Measurements from ENCODE around the gene MTHFR.

MTHFR gene

DNA sequence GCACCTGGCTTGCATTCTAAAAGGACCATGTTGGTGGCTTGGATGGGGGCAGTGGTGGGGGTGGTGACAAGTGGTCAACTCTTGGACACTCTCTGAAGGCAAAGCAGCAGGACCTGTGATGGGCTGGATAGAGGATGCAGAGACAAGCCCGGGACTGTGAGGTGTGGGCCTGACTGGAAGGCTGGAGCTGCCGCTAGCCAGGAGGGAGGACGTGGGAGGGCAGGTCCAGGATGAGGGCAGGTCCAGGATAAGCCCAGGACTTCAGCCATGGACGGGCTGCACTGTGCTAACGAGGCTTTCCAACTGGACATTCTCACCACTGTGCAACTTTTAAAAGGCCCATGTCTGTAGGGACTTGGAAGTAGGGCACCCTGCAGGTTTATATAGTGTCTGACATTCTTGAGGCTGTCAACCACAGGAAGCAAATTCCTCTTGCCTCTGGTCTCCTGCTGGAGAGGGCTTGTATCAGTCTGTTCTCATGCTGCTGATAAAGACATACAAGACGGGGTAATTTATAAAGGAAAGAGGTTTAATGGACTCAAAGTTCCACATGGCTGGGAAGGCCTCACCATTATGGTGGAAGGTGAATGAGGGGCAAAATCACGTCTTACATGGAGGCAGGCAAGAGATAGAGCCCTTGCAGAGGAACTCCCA is 52.1 kb downstream of the MTHFR start:
- TF ChIP-seq TAF1 (IDR thresholded peaks at IDR 0.05; ENCODE audit: borderline replicate concordance, insufficient read depth, low read length) (no peak), SIN3A (IDR thresholded peaks at IDR 0.05; ENCODE audit: borderline replicate concordance, insufficient read depth, low read length) (no peak), POLR2AphosphoS5 (IDR thresholded peaks at IDR 0.05; ENCODE audit: low read depth, low read length) (no peak), FOXP2 (optimal IDR thresholded peaks at IDR 0.05; ENCODE audit: borderline replicate concordance, extremely low read depth, extremely low read length, insufficient read depth) (no peak), REST (IDR thresholded peaks at IDR 0.05; ENCODE audit: insufficient read depth in 1 of 2, low read depth in 2 of 2, low read length in 2 of 2) (no peak)

- TF ChIP-seq POLR2AphosphoS5 (IDR thresholded peaks at IDR 0.05; ENCODE audit: low read depth, low read length) (no peak), TAF1 (IDR thresholded peaks at IDR 0.05; ENCODE audit: borderline replicate concordance, insufficient read depth, low read length) (no peak), REST (IDR thresholded peaks at IDR 0.05; ENCODE audit: insufficient read depth in 1 of 2, low read depth in 2 of 2, low read length in 2 of 2) (no peak), FOXP2 (optimal IDR thresholded peaks at IDR 0.05; ENCODE audit: borderline replicate concordance, extremely low read depth, extremely low read length, insufficient read depth) (no peak), SIN3A (IDR thresholded peaks at IDR 0.05; ENCODE audit: borderline replicate concordance, insufficient read depth, low read length) (no peak)
Measured at GRCh38 chr1:11752359-11753088, 53.2 kb downstream of the MTHFR start.

GRCh38 chr1:11751087-11751486 is 54.7 kb downstream of the MTHFR start:
- TF ChIP-seq REST (IDR thresholded peaks at IDR 0.05; ENCODE audit: insufficient read depth in 1 of 2, low read depth in 2 of 2, low read length in 2 of 2) (no peak), TAF1 (IDR thresholded peaks at IDR 0.05; ENCODE audit: borderline replicate concordance, insufficient read depth, low read length) (no peak), SIN3A (IDR thresholded peaks at IDR 0.05; ENCODE audit: borderline replicate concordance, insufficient read depth, low read length) (no peak), POLR2AphosphoS5 (IDR thresholded peaks at IDR 0.05; ENCODE audit: low read depth, low read length) (no peak), FOXP2 (optimal IDR thresholded peaks at IDR 0.05; ENCODE audit: borderline replicate concordance, extremely low read depth, extremely low read length, insufficient read depth) (no peak)

- TF ChIP-seq POLR2AphosphoS5 (IDR thresholded peaks at IDR 0.05; ENCODE audit: low read depth, low read length) (no peak), REST (IDR thresholded peaks at IDR 0.05; ENCODE audit: insufficient read depth in 1 of 2, low read depth in 2 of 2, low read length in 2 of 2) (no peak), SIN3A (IDR thresholded peaks at IDR 0.05; ENCODE audit: borderline replicate concordance, insufficient read depth, low read length) (no peak), FOXP2 (optimal IDR thresholded peaks at IDR 0.05; ENCODE audit: borderline replicate concordance, extremely low read depth, extremely low read length, insufficient read depth) (no peak), TAF1 (IDR thresholded peaks at IDR 0.05; ENCODE audit: borderline replicate concordance, insufficient read depth, low read length) (no peak)
Measured at GRCh38 chr1:11749996-11750395, 55.8 kb downstream of the MTHFR start.

Data from PFSK-1 (cell line).